Lower lobe of right lung (tissue), 1 donor: ENCODE data around the gene PSD4. TPM values are rescaled to one million over a fixed set of nuclear protein-coding genes. Genes with fewer than 3 reads are reported as not detected.

Source experiments
- total RNA-seq: library from RNA; stranded (reverse); fragmentation: NEBNext Ultra II Directional; extraction: Animal tissue kit (Norgen Biotek cat#: 25700); gene quantifications from one replicate; pipeline ENCODE4 v1.2.1, GENCODE V29; 2021
- donor health status: DM: no; HTN: yes; CAD: no; lungs with severe emphysema.

The PSD4 gene
- total RNA-seq, 1 donor from 2014 or later, result 43.2 TPM

Other genes with a start within 250 kb of the PSD4 start
- not detected for gene IL36G, start 196.0 kb upstream of the PSD4 start, total RNA-seq
- gene IL36A, start 168.5 kb upstream of the PSD4 start, total RNA-seq, result not detected
- not detected for gene IL36B, start 121.1 kb upstream of the PSD4 start, total RNA-seq
- not detected for gene IL36RN, start 114.8 kb upstream of the PSD4 start, total RNA-seq
- gene IL1F10, start 106.0 kb upstream of the PSD4 start, total RNA-seq, result not detected
- gene IL1RN, start 46.4 kb upstream of the PSD4 start, total RNA-seq, result 20.1 TPM
- gene PAX8, start 105.0 kb downstream of the PSD4 start, total RNA-seq, result 1.2 TPM